GM13976 (cell line): Measurements from ENCODE around the gene CHRDL2.

ENCODE experiments used
- DNase-seq: peaks from one replicate; pipeline ENCODE4 v3.0.0; 2012; ENCODE audit warnings: low spot score
- CTCF ChIP-seq: IDR thresholded peaks from 2 replicates; pipeline ENCODE4 v1.5.1; 2012; ENCODE audit warnings: borderline replicate concordance, mild to moderate bottlenecking; ENCODE audit not compliant: insufficient read depth; ENCODE audit errors: extremely low read depth, missing control alignments, control extremely low read depth
- in situ Hi-C: fragments of 300-500 bp; cut with MboI; formaldehyde crosslinking; loops from one replicate; pipeline ENCODE4 v1.12.0; 2022; ENCODE audit warnings: low sequenced_read_pairs, mixed read lengths, inconsistent platforms; ENCODE audit not compliant: unreplicated experiment

The CHRDL2 gene

GRCh38 chr11:74646954-74647353 lies 84.3 kb downstream of the CHRDL2 start:
- in situ Hi-C loops, result no loop called here
- DNase-seq, result no peak
- no peak for TF ChIP-seq CTCF
